Stomach (tissue), 4 donors: ENCODE measurements around the gene EMILIN3.
"Not testable (repeated sequence)": the region's sequence is repeated elsewhere in the genome, so short reads cannot be mapped to it uniquely, and the experiment has no call there.

Experiments used
- CTCF ChIP-seq, 7 experiments: fragments of 450-650 bp in 4 of 7; fragments of 200-600 bp in 3 of 7; sonication (generic) in 3 of 7; IDR thresholded peaks; one replicate each; pipeline ENCODE4 v1.5.1; 2016 to 2019; ENCODE audit warnings: antibody characterized with exemption in 7 of 7, control low read depth in 2 of 7, mild to moderate bottlenecking in 1 of 7
- EP300 ChIP-seq: sonication (generic); formaldehyde crosslinking; IDR thresholded peaks from one replicate; pipeline ENCODE4 v1.6.1; 2017; ENCODE audit warnings: antibody characterized with exemption
- POLR2A ChIP-seq, 4 donors: fragments of 450-650 bp; IDR thresholded peaks; one replicate each; pipeline ENCODE4 v1.6.1; 2016; ENCODE audit warnings: antibody characterized with exemption in 4 of 4, control low read depth in 2 of 4, mild to moderate bottlenecking in 1 of 4, moderate library complexity in 1 of 4
- POLR2AphosphoS5 ChIP-seq, 3 donors: sonication (generic); formaldehyde crosslinking; IDR thresholded peaks; one replicate each; pipeline ENCODE4 v1.6.1; 2016; ENCODE audit warnings: antibody characterized with exemption in 3 of 3

- TF ChIP-seq CTCF (IDR thresholded peaks at IDR 0.05); POLR2A (IDR thresholded peaks at IDR 0.05); POLR2AphosphoS5 (IDR thresholded peaks at IDR 0.05); EP300: not testable (repeated sequence)
Observed at GRCh38 chr20:41312009-41312408, 54.6 kb downstream of the EMILIN3 start.
